ENCODE data around the gene TIMELESS.
A peak's percentile ranks its signal among the peaks of the same experiment; 100 is the strongest.
"Not testable (repeated sequence)": the region's sequence is repeated elsewhere in the genome, so short reads cannot be mapped to it uniquely, and the experiment has no call there.

Gene TIMELESS

DNA sequence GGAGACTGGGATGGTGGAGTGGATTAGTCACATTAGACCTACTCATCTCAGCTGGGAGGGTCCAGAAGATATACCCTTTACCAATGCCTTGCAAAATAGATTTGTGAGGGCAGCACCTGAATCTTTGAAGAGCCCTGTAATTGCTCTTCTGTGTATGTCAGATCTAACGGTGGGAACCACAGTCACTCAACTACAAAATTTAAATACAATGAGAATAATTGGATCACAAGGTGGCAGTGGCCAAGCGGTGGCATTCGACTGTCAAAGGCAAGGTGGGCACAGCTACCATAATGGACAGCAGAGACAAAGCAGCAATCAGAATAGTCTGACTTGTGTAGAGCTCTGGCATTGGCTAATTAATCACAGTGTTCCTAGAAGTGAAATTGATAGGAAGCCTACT is 49.8 kb downstream of the TIMELESS start:
- peaks cover 17 to 22% of the 10 kb centered on the region in 2 donors for H3K9me3 Mint-ChIP-seq
- ATAC-seq, H3K27ac Mint-ChIP-seq, H3K27me3 Mint-ChIP-seq, H3K4me3 Mint-ChIP-seq, DNase-seq, H3K4me1 Mint-ChIP-seq: not testable (repeated sequence)

DNA sequence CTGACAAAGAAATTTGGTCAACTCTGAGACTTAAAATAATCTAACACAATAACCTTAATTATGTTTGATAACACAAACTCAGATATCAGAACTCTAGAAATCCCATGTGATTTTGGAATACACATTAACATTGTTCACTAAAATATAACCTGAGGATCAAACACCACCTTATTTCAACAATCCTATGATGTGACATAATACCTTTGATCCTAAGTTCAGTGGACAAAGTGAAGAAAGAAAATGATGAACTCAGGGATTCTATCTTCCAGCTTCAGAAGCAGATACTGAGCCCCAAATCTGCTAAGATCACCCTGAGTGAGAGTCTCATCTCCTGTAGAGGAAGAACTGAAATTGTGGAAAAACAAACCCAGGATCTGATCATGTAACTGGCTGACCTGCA is 50.9 kb downstream of the TIMELESS start:
- H3K4me3 Mint-ChIP-seq: no peak overlapping the region
- ATAC-seq (no peak), DNase-seq (no peak)
- H3K27ac Mint-ChIP-seq: no peak overlapping the region
- H3K27me3 Mint-ChIP-seq: no peaks in the 10 kb centered on the region
- H3K9me3 Mint-ChIP-seq: peaks cover 21 to 22% of the 10 kb centered on the region in 2 donors
- H3K4me1 Mint-ChIP-seq: no peaks in the 10 kb centered on the region

DNA sequence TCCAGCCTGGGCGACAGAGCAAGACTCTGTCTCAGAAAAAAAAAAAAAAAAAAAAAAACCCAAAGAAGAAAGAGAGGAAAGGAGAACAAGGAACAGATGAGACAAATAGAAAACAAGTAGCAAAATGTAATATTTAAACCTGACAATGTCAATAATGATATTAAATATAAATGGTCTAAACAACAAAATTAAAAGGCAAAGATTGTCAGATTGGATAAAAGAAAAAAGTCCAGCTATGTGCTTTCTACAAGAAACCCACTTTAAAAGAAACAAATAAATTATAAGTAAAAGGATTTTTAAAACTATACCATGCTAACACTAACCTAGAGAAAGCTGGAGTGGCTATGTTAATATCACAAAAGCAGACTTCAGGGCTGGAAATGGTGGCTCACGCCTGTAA is 56.9 kb downstream of the TIMELESS start:
- H3K4me1 Mint-ChIP-seq: no peaks in the 10 kb centered on the region
- DNase-seq: no peak
- peaks cover 8 to 9% of the 10 kb centered on the region in 2 donors for H3K9me3 Mint-ChIP-seq
- H3K27me3 Mint-ChIP-seq: no peaks in the 10 kb centered on the region
- H3K27ac Mint-ChIP-seq: peak overlapping the region in 1 of 2 donors; percentile 49
- H3K4me3 Mint-ChIP-seq: no peak overlapping the region
- ATAC-seq: no peak

DNA sequence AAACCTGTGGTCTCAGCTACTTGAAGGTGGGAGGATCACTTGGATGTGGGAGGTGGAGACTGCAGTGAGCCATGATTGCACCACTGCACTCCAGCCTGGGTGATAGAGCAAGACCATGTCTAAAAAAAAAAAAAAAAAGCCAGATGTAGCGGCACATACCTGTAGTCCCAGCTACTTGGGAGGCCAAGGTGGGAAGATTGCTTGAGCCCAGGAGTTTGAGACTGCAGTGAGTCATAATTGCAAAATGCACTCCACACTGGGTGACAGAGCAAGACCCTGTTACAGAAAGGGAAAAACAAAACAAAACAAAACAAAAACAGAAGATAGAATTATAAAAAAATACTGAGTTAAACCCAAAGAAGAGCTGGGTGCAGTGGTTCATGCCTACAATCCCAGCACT is 57.5 kb downstream of the TIMELESS start:
- Mint-ChIP-seq H3K4me1 (no peaks in the 10 kb centered on the region), H3K9me3 (peaks cover 8 to 9% of the 10 kb centered on the region in 2 donors), H3K27me3 (no peaks in the 10 kb centered on the region), H3K4me3 (no peak overlapping the region), H3K27ac (peak overlapping the region in 1 of 2 donors; percentile 74)
- no peak for DNase-seq
- ATAC-seq: no peak

DNA sequence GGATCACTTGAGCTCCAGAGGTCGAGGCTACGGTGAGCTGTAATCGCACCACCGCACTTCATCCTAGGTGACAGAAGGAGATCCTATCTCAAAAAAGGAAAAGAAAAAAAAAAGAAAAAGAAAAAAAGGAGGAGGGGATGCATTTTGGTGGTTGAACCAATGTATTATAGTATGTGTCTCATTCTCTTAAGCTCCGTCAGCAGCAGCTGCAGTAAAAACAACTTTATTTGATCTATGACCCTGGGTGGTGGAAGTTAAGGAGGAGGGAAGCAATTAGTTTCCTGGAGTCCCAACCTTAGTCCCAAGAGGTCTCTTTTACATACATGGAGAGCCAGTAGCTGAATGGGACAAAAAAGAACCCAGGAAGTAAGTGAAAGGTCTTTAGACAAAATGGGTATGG is 59.8 kb downstream of the TIMELESS start:
- Mint-ChIP-seq H3K9me3 (peaks cover 8 to 9% of the 10 kb centered on the region in 2 donors), H3K4me1 (no peaks in the 10 kb centered on the region), H3K4me3 (no peak overlapping the region), H3K27ac (no peak overlapping the region), H3K27me3 (no peaks in the 10 kb centered on the region)
- ATAC-seq (no peak), DNase-seq (no peak)

DNA sequence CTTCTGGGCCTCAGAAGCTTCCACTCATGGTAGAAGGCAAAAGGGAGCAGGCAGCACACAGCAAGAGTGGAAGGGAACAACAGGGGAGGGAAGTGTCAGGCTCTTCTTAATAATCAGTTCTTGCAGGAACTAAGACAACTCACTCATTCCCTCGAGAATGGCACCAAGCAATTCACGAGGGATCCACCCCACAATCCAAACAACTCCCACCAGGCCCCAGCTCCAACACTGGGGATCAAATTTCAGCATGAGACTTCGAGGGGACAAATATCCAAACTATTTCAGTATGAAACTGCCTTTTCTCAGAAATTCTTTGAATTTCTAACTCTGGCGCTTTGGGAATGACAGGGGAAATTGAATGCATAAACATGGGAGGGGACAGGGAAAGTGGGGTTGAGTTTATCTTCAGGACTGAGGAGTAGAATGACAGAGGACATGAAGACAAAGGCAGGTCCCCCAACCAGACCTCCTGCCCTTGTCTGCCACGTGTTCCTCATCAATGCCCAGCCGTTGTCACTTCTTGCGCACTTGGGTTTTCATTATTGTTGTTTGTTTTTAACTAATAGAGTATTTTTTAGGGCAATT is 62.0 kb downstream of the TIMELESS start:
- H3K27ac Mint-ChIP-seq: no peak overlapping the region
- H3K4me1 Mint-ChIP-seq: no peaks in the 10 kb centered on the region
- H3K9me3 Mint-ChIP-seq: peaks cover 5 to 8% of the 10 kb centered on the region in 2 donors
- no peaks in the 10 kb centered on the region for H3K27me3 Mint-ChIP-seq
- no peak for DNase-seq
- no peak for ATAC-seq
- no peak overlapping the region for H3K4me3 Mint-ChIP-seq

DNA sequence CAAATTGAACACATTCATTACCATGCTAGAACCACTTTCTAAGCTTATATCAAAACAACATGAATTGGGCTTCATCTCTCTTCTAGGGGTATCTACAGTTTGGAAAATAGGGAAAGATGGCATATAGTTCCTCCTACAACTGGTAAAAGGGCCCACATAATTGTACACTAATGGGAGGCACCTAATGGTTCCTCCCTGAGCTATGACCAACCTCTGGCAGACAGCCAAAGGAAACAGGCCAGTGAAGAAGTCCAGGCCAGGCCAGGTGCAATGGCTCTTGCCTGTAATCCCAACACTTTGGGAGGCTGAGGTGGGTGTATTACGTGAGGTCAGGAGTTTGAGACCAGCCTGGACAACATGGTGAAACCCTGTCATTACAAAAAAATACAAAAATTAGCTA is 63.4 kb downstream of the TIMELESS start:
- Mint-ChIP-seq H3K27me3 (no peaks in the 10 kb centered on the region), H3K9me3 (no peaks in the 10 kb centered on the region), H3K4me1 (no peaks in the 10 kb centered on the region), H3K27ac (no peak overlapping the region), H3K4me3 (no peak overlapping the region)
- ATAC-seq: no peak
- no peak for DNase-seq

DNA sequence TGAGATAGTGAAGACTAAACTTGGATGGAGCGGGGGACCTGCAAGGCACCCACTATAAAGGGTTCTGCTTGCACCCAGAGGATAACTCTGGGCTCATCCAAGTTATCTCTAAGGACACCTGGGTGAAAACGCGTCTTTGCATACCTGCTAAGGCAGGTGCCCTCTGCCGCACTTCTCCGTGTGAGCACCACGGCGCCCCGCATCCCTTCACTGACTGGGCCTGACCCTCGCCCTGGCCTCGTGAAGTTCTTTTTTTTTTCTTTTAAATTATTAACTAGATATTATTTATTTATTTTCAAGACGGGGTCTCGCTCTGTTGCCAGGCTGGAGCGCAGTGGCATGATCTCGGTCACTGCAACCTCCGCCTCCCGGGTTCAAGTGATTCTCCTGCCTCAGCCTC is 66.6 kb downstream of the TIMELESS start:
- H3K27me3 Mint-ChIP-seq: no peaks in the 10 kb centered on the region
- no peak overlapping the region for H3K27ac Mint-ChIP-seq
- DNase-seq (no peak), ATAC-seq (no peak)
- no peaks in the 10 kb centered on the region for H3K4me1 Mint-ChIP-seq
- H3K9me3 Mint-ChIP-seq: no peaks in the 10 kb centered on the region
- no peak overlapping the region for H3K4me3 Mint-ChIP-seq

DNA sequence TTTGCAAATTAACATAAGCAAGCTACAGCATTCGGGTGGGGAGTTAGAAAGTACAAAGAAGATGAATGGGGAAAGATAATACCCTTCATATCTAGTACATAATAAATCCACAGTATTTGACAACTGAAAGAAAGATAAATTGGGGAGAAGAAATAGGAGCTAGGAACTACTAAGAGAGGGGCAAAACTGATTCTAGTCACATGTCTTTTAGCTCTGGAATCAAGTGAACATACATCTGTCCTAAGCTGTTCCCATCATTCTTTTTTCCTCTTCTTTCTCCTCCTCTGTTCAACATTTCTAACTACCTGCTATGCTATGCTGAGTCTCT is 71.3 kb downstream of the TIMELESS start:
- Mint-ChIP-seq H3K4me1 (no peaks in the 10 kb centered on the region), H3K27me3 (no peaks in the 10 kb centered on the region), H3K27ac (no peak overlapping the region), H3K9me3 (peaks cover 0 to 7% of the 10 kb centered on the region in 2 donors), H3K4me3 (no peak overlapping the region)
- DNase-seq: no peak
- no peak for ATAC-seq

DNA sequence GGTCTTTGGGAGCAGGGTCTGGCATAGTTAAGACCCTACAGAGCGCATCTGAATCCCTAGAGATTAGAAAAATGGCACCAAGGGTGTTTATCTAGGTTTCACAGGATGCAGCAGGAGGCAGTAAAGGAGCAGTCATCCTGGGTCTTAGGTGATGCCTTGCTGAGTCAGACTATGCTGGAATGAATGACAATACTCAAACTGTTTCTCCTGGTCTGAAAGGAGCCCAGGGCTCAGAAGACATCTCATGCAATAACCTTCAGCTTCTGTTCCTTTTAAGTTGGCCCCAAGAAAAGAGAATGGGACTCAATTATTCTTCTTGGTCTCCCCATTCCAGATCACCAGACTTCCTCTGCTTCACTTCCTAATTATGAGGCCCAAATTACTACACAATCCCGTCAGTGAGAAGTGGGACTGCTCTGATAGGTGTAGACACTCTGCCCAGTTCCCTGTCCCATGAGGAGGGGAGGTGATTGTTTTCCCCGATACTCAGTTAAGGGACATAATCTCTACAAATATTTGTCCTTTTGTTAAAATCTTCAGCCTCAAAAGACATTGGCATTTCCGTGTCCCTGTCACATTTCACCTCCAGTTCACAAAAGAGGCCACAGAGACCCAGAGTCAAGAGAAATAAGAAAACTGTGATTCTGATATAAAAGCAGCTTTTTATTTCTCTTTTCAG is 71.8 kb downstream of the TIMELESS start:
- no peaks in the 10 kb centered on the region for H3K4me1 Mint-ChIP-seq
- DNase-seq (no peak), ATAC-seq (peak; percentile 56)
- H3K4me3 Mint-ChIP-seq: no peak overlapping the region
- peak overlapping the region in 1 of 2 donors; percentile 31 for H3K27ac Mint-ChIP-seq
- H3K9me3 Mint-ChIP-seq: peaks cover 0 to 8% of the 10 kb centered on the region in 2 donors
- H3K27me3 Mint-ChIP-seq: no peaks in the 10 kb centered on the region

DNA sequence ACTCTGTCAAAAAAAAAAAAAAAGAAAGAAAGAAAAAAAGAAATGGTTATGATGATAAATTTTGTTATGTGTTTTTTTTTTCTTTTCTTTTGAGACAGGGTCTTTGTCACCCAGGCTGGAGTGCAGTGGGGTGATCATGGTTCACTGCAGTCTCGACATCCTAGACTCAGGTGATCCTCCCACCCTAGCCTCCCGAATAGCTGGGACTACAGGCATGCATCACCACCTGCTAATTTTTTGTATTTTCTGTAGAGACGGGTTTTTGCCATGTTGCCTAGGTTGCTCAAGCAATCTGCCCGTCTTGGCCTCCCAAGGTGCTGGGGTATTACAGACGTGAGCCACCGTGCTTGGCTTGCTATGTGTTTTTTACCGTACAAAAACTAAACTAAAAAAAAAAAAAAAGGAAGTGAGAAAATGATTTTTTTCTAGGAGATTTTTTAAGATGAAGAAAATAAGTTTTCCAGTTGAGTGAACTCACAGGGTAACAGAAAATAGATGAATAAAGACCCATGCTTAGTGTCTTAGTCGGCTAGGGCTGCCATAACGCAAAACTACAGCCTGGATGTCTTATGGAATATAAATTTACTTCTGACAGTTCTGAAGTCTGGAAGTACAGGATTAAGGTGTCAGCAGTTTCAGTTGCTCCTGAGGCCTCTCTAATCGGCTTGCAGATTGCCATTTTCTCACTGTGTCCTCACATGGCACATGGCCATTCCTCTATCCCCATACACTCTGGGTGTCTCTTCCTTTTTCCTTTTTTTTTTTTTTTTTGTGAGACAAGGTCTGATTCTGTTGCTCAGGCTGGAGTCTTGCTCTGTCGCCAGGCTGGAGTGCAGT is 73.4 kb downstream of the TIMELESS start:
- no peak overlapping the region for H3K27ac Mint-ChIP-seq
- no peaks in the 10 kb centered on the region for H3K4me1 Mint-ChIP-seq
- ATAC-seq (no peak), DNase-seq (no peak)
- H3K27me3 Mint-ChIP-seq: no peaks in the 10 kb centered on the region
- H3K9me3 Mint-ChIP-seq: peaks cover 0 to 8% of the 10 kb centered on the region in 2 donors
- no peak overlapping the region for H3K4me3 Mint-ChIP-seq

DNA sequence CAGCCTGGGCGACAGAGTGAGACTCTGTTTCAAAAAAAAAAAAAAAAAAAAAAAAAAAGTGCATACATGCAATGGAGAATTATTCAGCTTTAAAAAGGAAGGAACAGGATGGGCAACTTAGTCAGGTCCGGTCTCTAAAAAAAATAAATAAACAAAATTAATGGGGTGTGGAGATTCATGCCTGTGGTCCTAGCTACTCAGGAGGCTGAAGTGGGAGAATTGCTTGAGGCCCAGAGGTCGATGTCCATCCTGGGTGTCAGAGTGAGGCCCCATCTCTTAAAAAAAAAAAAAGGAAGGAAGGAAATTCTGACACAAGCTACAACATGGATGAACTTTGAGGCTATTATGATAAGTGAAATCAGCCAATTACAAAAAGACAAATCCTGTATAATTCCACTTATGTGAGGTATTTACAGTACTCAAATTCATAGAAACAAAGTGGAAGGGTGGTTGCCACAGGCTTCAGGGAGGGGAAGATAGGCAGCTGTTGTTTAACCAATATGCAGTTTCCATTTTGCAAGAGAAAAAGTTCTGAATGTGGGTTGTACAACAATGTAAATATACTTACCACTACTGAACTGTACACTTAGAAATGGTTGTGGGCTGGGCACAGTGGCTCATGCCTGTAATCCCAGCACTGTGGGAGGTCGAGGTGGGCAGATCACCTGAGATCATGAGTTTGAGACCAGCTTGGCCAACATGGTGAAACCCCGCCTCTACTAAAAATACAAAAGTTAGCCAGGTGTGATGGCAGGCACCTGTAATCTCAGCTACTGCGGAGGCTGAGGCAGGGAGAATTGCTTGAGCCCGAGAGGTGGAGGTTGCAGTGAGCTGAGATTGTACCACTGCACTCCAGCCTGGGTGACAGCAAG is 74.3 kb downstream of the TIMELESS start:
- Mint-ChIP-seq H3K4me1 (no peaks in the 10 kb centered on the region), H3K27me3 (no peaks in the 10 kb centered on the region), H3K27ac (no peak overlapping the region), H3K4me3 (no peak overlapping the region), H3K9me3 (peaks cover 0 to 8% of the 10 kb centered on the region in 2 donors)
- no peak for ATAC-seq
- DNase-seq: no peak

DNA sequence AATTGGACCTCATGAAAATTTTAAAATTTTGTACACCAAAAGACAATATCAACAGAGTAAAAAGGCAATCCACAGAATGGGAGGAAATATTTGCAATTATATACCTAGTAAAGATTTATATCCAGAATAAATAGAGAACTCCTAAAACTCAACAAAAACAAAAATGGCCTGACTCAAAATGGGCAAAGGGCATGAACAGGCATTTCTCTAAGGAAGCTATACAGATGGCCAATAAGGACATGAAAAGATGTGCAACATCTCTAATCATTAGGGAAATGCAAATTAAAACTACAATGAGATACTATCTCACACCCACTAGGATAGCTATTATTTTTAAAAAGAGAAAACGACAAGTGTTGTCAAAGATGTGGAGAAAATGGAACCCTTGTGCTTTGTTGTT is 75.7 kb downstream of the TIMELESS start:
- Mint-ChIP-seq H3K27me3 (no peaks in the 10 kb centered on the region), H3K4me3 (no peak overlapping the region), H3K27ac (no peak overlapping the region), H3K9me3 (peaks cover 0 to 8% of the 10 kb centered on the region in 2 donors), H3K4me1 (no peaks in the 10 kb centered on the region)
- ATAC-seq: no peak
- no peak for DNase-seq

DNA sequence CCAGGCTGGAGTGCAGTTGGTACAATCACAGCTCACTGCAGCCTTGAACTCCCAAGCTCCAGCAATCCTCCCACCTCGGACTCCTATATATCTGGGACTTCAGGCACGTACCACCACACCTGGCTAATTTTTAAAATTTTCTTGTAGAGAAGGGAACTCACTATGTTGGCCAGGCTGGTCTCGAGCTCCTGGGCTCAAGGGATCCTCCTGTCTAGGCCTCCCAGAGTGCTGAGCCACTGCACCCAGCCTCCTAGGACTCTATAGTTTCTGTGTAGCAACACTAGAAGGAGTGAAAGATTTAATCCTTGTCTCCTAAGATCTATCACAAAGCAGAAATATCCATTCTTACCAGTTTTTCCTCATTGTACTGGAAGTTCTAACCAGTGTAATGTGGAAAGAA is 82.3 kb downstream of the TIMELESS start:
- Mint-ChIP-seq H3K4me1 (no peaks in the 10 kb centered on the region), H3K27me3 (no peaks in the 10 kb centered on the region), H3K27ac (no peak overlapping the region), H3K4me3 (no peak overlapping the region), H3K9me3 (no peaks in the 10 kb centered on the region)
- ATAC-seq (no peak), DNase-seq (no peak)
